Measurements from ENCODE around the gene FLYWCH2. TPM values are rescaled to one million over a fixed set of nuclear protein-coding genes. Genes with fewer than 3 reads are reported as not detected.
A peak's percentile ranks its signal among the peaks of the same experiment; 100 is the strongest.

FLYWCH2 gene
- total and polyA plus RNA-seq, 2 of the 8 experiments (the other 6 are each of a cell fraction or from before 2014, with no cell fraction given): 16.4 to 30.7 TPM

GRCh38 chr16:2856061-2856670 is 26.8 kb upstream of the FLYWCH2 start:
- ChIA-PET CTCF (ENCODE audit: partially characterized antibody) (interaction anchor here (0.8 to 4.4 kb wide), 5 partner anchors 13 to 71 kb away, joined by 3 to 49 read pairs (median 11); no protein-coding TSS in a partner anchor), POLR2A (ENCODE audit: partially characterized antibody) (interaction anchor here (0.6 to 1.9 kb wide), 3 partner anchors 32 to 105 kb away, joined by 3 to 6 read pairs (median 4); no protein-coding TSS in a partner anchor)
- Histone ChIP-seq H4K20me1 (replicated peaks in 1 of 2; ENCODE audit: control insufficient read depth in 1 of 2, insufficient read depth in 2 of 2, low read length in 2 of 2) (peaks cover 0 to 2% of the 10 kb centered on the region in 2 experiments), H2BK5ac (ENCODE audit: low read depth, low read length) (peak overlapping the region; percentile 60; the same call in 1 of the 2 replicates), H4K91ac (replicated peaks; ENCODE audit: insufficient read length, low read length) (no peak overlapping the region), H3K4me1 (replicated peaks in 1 of 4; ENCODE audit: control insufficient read depth in 3 of 4, insufficient read depth in 4 of 4, low read length in 3 of 4) (peaks cover 3 to 12% (median 6%) of the 10 kb centered on the region in 4 experiments; a peak in 5 of 7 replicates), H3K9ac (replicated peaks in 1 of 4; ENCODE audit: extremely low read depth in 1 of 4, low read depth in 3 of 4, low read length in 3 of 4) (no peak overlapping the region), H3K79me2 (ENCODE audit: control insufficient read depth in 1 of 2, insufficient read depth in 2 of 2, low read length in 2 of 2) (no peaks in the 10 kb centered on the region), H2AK5ac (ENCODE audit: low read depth, low read length) (0 out of 2 replicates have a peak overlapping the region, but pooled peaks have one; percentile 82), H3K9me3 (ENCODE audit: insufficient read depth in 2 of 2, low read depth in 1 of 2, low read length in 1 of 2) (peaks cover 8 to 17% of the 10 kb centered on the region in 2 experiments), H3K23ac (ENCODE audit: insufficient read length) (no peak overlapping the region), H3K18ac (ENCODE audit: extremely low read depth, low read length) (no peak overlapping the region), H2BK12ac (ENCODE audit: low read depth, low read length) (peak overlapping the region; percentile 60; the same call in 1 of the 2 replicates), H2BK20ac (ENCODE audit: low read length) (0 out of 2 replicates have a peak overlapping the region, but pooled peaks have one; percentile 18), H3K14ac (ENCODE audit: insufficient read length) (no peak overlapping the region), H4K5ac (ENCODE audit: insufficient read length, low read depth, low read length) (no peak overlapping the region), H3K36me3 (ENCODE audit: control insufficient read depth in 2 of 4, insufficient read depth in 4 of 4, low read length in 3 of 4) (peaks cover 0 to 3% (median 0%) of the 10 kb centered on the region in 4 experiments; a peak in 1 of 8 replicates), H3K4ac (replicated peaks; ENCODE audit: insufficient read length, low read depth, low read length) (no peak overlapping the region), H3K23me2 (ENCODE audit: low read depth, low read length) (peaks cover 11% of the 10 kb centered on the region; the same call in 1 of the 2 replicates), H3K56ac (replicated peaks; ENCODE audit: insufficient read length, low read depth, low read length) (no peak overlapping the region), H3K79me1 (ENCODE audit: low read depth, low read length) (no peaks in the 10 kb centered on the region), H3K4me2 (ENCODE audit: insufficient read depth in 1 of 2, low read depth in 2 of 2, low read length in 2 of 2) (no peak overlapping the region), H3K4me3 (ENCODE audit: extremely low read depth in 1 of 4, insufficient read depth in 2 of 4, low read depth in 3 of 4, low read length in 4 of 4) (no peak overlapping the region), H2BK120ac (replicated peaks; ENCODE audit: low read depth, low read length) (no peak overlapping the region), H3K27me3 (replicated peaks in 1 of 4; ENCODE audit: control insufficient read depth in 3 of 4, extremely low read depth in 1 of 4, insufficient read depth in 3 of 4, low read length in 3 of 4) (peaks cover 2 to 19% (median 8%) of the 10 kb centered on the region in 4 experiments; a peak in 4 of 7 replicates), H3K27ac (ENCODE audit: low read depth, low read length) (no peak overlapping the region), H2BK15ac (ENCODE audit: low read length) (peak overlapping the region; percentile 95; the same call in 1 of the 2 replicates), H4K8ac (ENCODE audit: extremely low read depth, insufficient read depth, low read length) (no peak overlapping the region), H2AFZ (ENCODE audit: low read length) (no peak overlapping the region)
- peak in 1 of 2 experiments; percentile 90 for DNase-seq (ENCODE audit: low read depth in 1 of 2, low spot score in 2 of 2)
- FAIRE-seq: no peak
- WGBS, 2 experiments (ENCODE audit: extremely low coverage in 1 of 2, insufficient coverage in 1 of 2, insufficient read length in 1 of 2, insufficient replicate concordance in 2 of 2, low coverage in 1 of 2, low lambda C conversion rate in 2 of 2, missing lambda C conversion rate in 1 of 2): 83% methylated on average over 9 of the region's 14 CpGs; no CpG with 5 or more reads in 1 of the 2 experiments
- no peak for TF ChIP-seq SAP30 (IDR thresholded peaks at IDR 0.05; ENCODE audit: insufficient read depth, insufficient replicate concordance, low read length)
- no peak for TF ChIP-seq BRCA1 (IDR thresholded peaks at IDR 0.05; ENCODE audit: low read depth, low read length)
- no peak for TF ChIP-seq SIX5 (IDR thresholded peaks at IDR 0.05; ENCODE audit: low read depth, low read length)
- no peak for TF ChIP-seq POLR2A (IDR thresholded peaks at IDR 0.05; ENCODE audit: control extremely low read depth in 1 of 2, low read depth in 2 of 2, low read length in 2 of 2)
- TF ChIP-seq CHD2 (IDR thresholded peaks at IDR 0.05; ENCODE audit: low read length): no peak
- no peak for TF ChIP-seq POLR2AphosphoS5 (IDR thresholded peaks at IDR 0.05; ENCODE audit: low read depth, low read length)
- TF ChIP-seq CHD1 (IDR thresholded peaks at IDR 0.05; ENCODE audit: low read depth, low read length): no peak
- no peak for TF ChIP-seq FOSL1 (IDR thresholded peaks at IDR 0.05; ENCODE audit: insufficient read depth, low read depth, low read length)
- TF ChIP-seq HDAC2 (IDR thresholded peaks at IDR 0.05; ENCODE audit: borderline replicate concordance in 1 of 2, low read depth in 2 of 2, low read length in 2 of 2): no peak
